ENCODE results near the gene TRAF2. TPM values are rescaled to one million over a fixed set of nuclear protein-coding genes. Genes with fewer than 3 reads are reported as not detected.

TRAF2 gene
- total and polyA plus RNA-seq, 2 donors (not counting 1 experiment from before 2014, with no cell fraction given), result 25.5 to 54.5 TPM

GRCh38 chr9:136851941-136852663 is 34.2 kb upstream of the TRAF2 start, which contains the start of gene MAMDC4:
Gene MAMDC4, plus strand, starts transcription at chr9:136852346. Its CDS starts 71 bp downstream, at chr9:136852417.
- intact Hi-C loops (cut with micrococcal nuclease), result no loop called here
- Mint-ChIP-seq H3K27me3 (peaks cover 7% of the 10 kb centered on the region), H3K4me1 (peaks cover 16% of the 10 kb centered on the region), H3K9me3 (ENCODE audit: insufficient read depth) (no peaks in the 10 kb centered on the region), H3K4me3 (peak within 1 kb of the TSS; percentile 3), H3K27ac (no peak within 1 kb of the TSS)
- no peak for TF ChIP-seq EZH2 (IDR thresholded peaks at IDR 0.05; ENCODE audit: borderline replicate concordance, insufficient read depth, low read depth, low read length, poor library complexity, severe bottlenecking)
- TF ChIP-seq, protein P1, sequence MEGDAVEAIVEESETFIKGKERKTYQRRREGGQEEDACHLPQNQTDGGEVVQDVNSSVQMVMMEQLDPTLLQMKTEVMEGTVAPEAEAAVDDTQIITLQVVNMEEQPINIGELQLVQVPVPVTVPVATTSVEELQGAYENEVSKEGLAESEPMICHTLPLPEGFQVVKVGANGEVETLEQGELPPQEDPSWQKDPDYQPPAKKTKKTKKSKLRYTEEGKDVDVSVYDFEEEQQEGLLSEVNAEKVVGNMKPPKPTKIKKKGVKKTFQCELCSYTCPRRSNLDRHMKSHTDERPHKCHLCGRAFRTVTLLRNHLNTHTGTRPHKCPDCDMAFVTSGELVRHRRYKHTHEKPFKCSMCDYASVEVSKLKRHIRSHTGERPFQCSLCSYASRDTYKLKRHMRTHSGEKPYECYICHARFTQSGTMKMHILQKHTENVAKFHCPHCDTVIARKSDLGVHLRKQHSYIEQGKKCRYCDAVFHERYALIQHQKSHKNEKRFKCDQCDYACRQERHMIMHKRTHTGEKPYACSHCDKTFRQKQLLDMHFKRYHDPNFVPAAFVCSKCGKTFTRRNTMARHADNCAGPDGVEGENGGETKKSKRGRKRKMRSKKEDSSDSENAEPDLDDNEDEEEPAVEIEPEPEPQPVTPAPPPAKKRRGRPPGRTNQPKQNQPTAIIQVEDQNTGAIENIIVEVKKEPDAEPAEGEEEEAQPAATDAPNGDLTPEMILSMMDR (IDR thresholded peaks at IDR 0.05), result no peak
- Histone ChIP-seq H3K9me3 (ENCODE audit: control extremely low read depth in 1 of 3, control insufficient read depth in 2 of 3, insufficient read depth in 1 of 3, low read length in 2 of 3) (peaks cover 0 to 6% (median 0%) of the 10 kb centered on the region in 3 donors), H2AFZ (ENCODE audit: insufficient read depth, low read depth, low read length, poor library complexity, severe bottlenecking) (no peak within 1 kb of the TSS), H3K36me3 (replicated peaks in 1 of 2; ENCODE audit: control extremely low read depth in 1 of 2, control insufficient read depth in 1 of 2, extremely low read depth in 1 of 2, insufficient read depth in 2 of 2, low read length in 1 of 2) (peaks cover 0 to 4% of the 10 kb centered on the region in 2 experiments), H3K27me3 (replicated peaks in 1 of 4; ENCODE audit: control extremely low read depth in 1 of 4, control insufficient read depth in 3 of 4, insufficient read depth in 4 of 4, low read length in 3 of 4) (peaks cover 0 to 11% (median 5%) of the 10 kb centered on the region in 4 experiments), H3K4me3 (ENCODE audit: control extremely low read depth in 1 of 5, extremely low read depth in 1 of 5, insufficient read depth in 1 of 5, low read depth in 2 of 5, low read length in 4 of 5) (no peak within 1 kb of the TSS), H3K4me2 (replicated peaks; ENCODE audit: low read depth, low read length, poor library complexity, severe bottlenecking) (no peak within 1 kb of the TSS), H3K27ac (ENCODE audit: low read length in 2 of 2) (no peak within 1 kb of the TSS), H3K4me1 (ENCODE audit: control insufficient read depth in 2 of 2, insufficient read depth in 2 of 2, low read length in 2 of 2) (peaks cover 20 to 23% of the 10 kb centered on the region in 2 donors), H4K20me1 (ENCODE audit: control insufficient read depth, insufficient read depth, low read length, poor library complexity, severe bottlenecking) (peaks cover 13% of the 10 kb centered on the region), H3K79me2 (ENCODE audit: control insufficient read depth, insufficient read depth, low read length) (peaks cover 2% of the 10 kb centered on the region), H3K9ac (ENCODE audit: low read length) (no peak within 1 kb of the TSS)
- ATAC-seq (ENCODE audit: low read depth) (no peak), DNase-seq (no peak)
- 94% methylated on average over 23 of the region's 23 CpGs for WGBS (ENCODE audit: insufficient coverage)
- CTCF ChIA-PET, result interaction anchor here (0.6 to 1.2 kb wide), 2 partner anchors 10 to 12 kb away, joined by 3 read pairs; partner anchors contain the start of gene AJM1
- POLR2A ChIA-PET, result no interaction called here
